ENCODE measurements around the gene GFAP. TPM values are rescaled to one million over a fixed set of nuclear protein-coding genes. Genes with fewer than 3 reads are reported as not detected.

Gene GFAP
- total RNA-seq, 4 donors from 2014 or later, result 0.33 to 2.3 (median 2.0) TPM; not detected in 1

DNA sequence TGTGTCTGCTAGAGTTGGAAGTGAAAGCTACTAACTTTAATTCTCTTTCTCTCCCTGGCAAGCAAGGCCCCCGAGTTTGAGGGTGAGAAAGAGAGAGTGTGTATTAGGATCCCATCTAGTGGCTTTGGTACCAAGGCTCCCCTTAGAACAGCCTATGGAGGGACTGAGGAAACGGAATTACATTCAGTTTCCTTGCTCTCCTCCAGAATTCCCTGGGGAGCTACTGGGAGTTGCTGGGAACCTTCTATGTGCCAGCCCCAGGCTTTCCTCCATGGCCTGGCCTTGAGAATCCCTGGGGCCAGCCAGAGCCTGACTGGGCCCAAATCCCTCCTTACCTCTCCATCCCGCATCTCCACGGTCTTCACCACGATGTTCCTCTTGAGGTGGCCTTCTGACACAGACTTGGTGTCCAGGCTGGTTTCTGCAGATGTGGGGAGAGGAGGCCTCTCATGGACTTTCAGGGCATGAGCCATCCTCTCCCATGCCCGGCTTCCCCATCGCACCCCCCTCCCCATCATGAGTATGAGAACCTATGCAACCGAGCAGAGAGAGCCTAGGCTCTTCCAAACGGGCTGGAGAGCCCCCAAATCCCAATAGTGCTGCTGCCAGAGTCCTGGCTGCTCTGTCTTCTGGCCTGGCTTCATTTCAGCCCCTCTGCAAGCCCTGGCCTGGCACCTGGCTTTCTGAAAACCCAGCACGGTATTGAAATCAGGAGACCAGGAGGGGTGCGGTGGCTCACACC is 7.4 kb downstream of the GFAP start:
- Histone ChIP-seq H3K4me3 (replicated peaks in 1 of 3) (no peak overlapping the region), H3K4me1 (peaks cover 0 to 14% of the 10 kb centered on the region in 2 donors), H3K36me3 (no peaks in the 10 kb centered on the region), H3K9me3 (no peaks in the 10 kb centered on the region), H3K27me3 (no peaks in the 10 kb centered on the region), H3K27ac (no peak overlapping the region)
- 87 to 90% methylated on average over 11 of the region's 11 CpGs for WGBS, 2 donors
- intact Hi-C loops (cut with DNase I), result no loop called here
- TF ChIP-seq CTCF (IDR thresholded peaks at IDR 0.05) (no peak), POLR2A (IDR thresholded peaks at IDR 0.05) (no peak)
- no peak for DNase-seq

- intact Hi-C loops (cut with DNase I), result no loop called here
- Histone ChIP-seq H3K4me3 (replicated peaks in 1 of 3) (no peak overlapping the region), H3K27me3 (no peaks in the 10 kb centered on the region), H3K9me3 (no peaks in the 10 kb centered on the region), H3K27ac (no peak overlapping the region), H3K4me1 (peaks cover 0 to 19% of the 10 kb centered on the region in 2 donors), H3K36me3 (no peaks in the 10 kb centered on the region)
- TF ChIP-seq CTCF (IDR thresholded peaks at IDR 0.05) (no peak), POLR2A (IDR thresholded peaks at IDR 0.05) (no peak)
- 64 to 74% methylated on average over 13 to 18 of the region's 18 CpGs for WGBS, 2 donors
- DNase-seq, result no peak
Observed at GRCh38 chr17:44906763-44907728, 8.3 kb downstream of the GFAP start.

DNA sequence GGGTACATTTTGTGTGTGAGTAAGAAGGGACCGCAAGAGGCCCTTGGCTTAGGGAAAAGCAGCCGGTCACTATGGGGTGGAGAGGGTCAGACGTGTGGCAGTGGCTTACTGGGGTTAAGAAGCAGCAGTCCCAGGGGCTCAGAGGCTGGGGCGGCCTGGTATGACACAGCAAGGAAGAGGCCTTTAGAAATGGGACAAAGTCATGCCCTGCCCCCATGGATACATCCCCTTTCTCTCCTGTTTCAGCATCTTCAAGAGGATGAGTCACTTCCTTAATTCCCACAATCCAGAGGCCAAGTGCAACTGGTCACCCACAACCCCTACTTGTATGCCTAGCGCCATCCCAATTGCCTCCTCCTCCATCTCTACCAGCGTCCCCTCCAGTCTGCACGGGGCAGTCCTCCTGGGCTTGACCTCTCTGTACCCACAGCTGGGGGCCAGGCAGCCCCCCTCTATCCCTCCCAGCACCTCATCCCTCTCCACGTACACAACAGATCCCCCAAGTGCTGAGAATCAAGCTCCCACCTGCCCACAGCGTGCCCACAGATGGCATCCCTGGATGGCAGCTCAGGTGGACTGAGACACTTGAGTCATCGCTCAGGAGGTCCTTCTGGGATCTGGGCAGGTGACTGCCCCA is 9.2 kb downstream of the GFAP start:
- Histone ChIP-seq H3K4me1 (peaks cover 9 to 19% of the 10 kb centered on the region in 2 donors), H3K27me3 (no peaks in the 10 kb centered on the region), H3K27ac (no peak overlapping the region), H3K9me3 (no peaks in the 10 kb centered on the region), H3K4me3 (replicated peaks in 1 of 3) (no peak overlapping the region), H3K36me3 (no peaks in the 10 kb centered on the region)
- DNase-seq, result no peak
- 80 to 86% methylated on average over 10 of the region's 10 CpGs for WGBS, 2 donors
- intact Hi-C loops (cut with DNase I), result no loop called here
- no peak for TF ChIP-seq CTCF (IDR thresholded peaks at IDR 0.05)
- no peak for TF ChIP-seq POLR2A (IDR thresholded peaks at IDR 0.05)

- no peaks in the 10 kb centered on the region for H3K36me3 ChIP-seq
- H3K4me1 ChIP-seq, result peaks cover 15 to 24% of the 10 kb centered on the region in 2 donors
- no peaks in the 10 kb centered on the region for H3K9me3 ChIP-seq
- DNase-seq, result no peak
- intact Hi-C loops (cut with DNase I), result no loop called here
- no peaks in the 10 kb centered on the region for H3K27me3 ChIP-seq
- TF ChIP-seq CTCF (IDR thresholded peaks at IDR 0.05) (no peak), POLR2A (IDR thresholded peaks at IDR 0.05) (no peak)
- no peak overlapping the region for H3K4me3 ChIP-seq (replicated peaks in 1 of 3)
- WGBS, 2 donors, result 84 to 88% methylated on average over 9 of the region's 9 CpGs
- no peak overlapping the region for H3K27ac ChIP-seq
Observed at GRCh38 chr17:44905006-44906000, 10.0 kb downstream of the GFAP start.
